Fibroblast of mammary gland (primary cell): ENCODE measurements around the gene RARA.

Experiments
- DNase-seq: peaks from one replicate; pipeline ENCODE4 v3.0.0-alpha.2; 2010; ENCODE audit warnings: low read depth
- H3K4me3 ChIP-seq: 2 replicates; pipeline ENCODE4 v1.5.1; 2011; ENCODE audit warnings: low read depth, mild to moderate bottlenecking, low read length, moderate library complexity; ENCODE audit not compliant: control insufficient read depth
- CTCF ChIP-seq: conservative IDR thresholded peaks from 2 replicates; pipeline ENCODE4 v1.5.1; 2011; ENCODE audit warnings: low read depth, low read length, inconsistent platforms; ENCODE audit not compliant: control insufficient read depth, insufficient read depth

Gene RARA

GRCh38 chr17:40306395-40306794 lies 2.6 kb upstream of the RARA start:
- no peak for DNase-seq

GRCh38 chr17:40307001-40307730 lies 1.8 kb upstream of the RARA start:
- TF ChIP-seq CTCF, result no peak
- DNase-seq, result peak; percentile 80

More at GRCh38 chr17:40306395-40306794, 2.6 kb upstream of the RARA start:
- no peak for TF ChIP-seq CTCF
- H3K4me3 ChIP-seq, result no peak overlapping the region

GRCh38 chr17:40307740-40308239 lies 1.2 kb upstream of the RARA start:
- no peak overlapping the region for H3K4me3 ChIP-seq
- no peak for DNase-seq
- no peak for TF ChIP-seq CTCF

More at GRCh38 chr17:40307001-40307730, 1.8 kb upstream of the RARA start:
- no peak overlapping the region for H3K4me3 ChIP-seq

- DNase-seq, result no peak
- TF ChIP-seq CTCF, result no peak
- H3K4me3 ChIP-seq, result no peak overlapping the region
These were observed 1.1 kb downstream of the RARA start for GRCh38 chr17:40309949-40310510.

- TF ChIP-seq CTCF, result no peak
- H3K4me3 ChIP-seq, result no peak overlapping the region
- no peak for DNase-seq
These were observed 2.0 kb downstream of the RARA start for GRCh38 chr17:40310882-40311391.

GRCh38 chr17:40311575-40311974 lies 2.6 kb downstream of the RARA start:
- DNase-seq, result no peak
- no peak for TF ChIP-seq CTCF
- no peak overlapping the region for H3K4me3 ChIP-seq
